H1 (cell line): ENCODE data around the gene CENPP. TPM values are rescaled to one million over a fixed set of nuclear protein-coding genes. Genes with fewer than 3 reads are reported as not detected.

Experiments
- CTCF ChIA-PET: fragments of 300-600 bp; sonication (Branson Sonifier 250); formaldehyde crosslinking; loops from one replicate; lab custom pipeline; 2021; ENCODE audit not compliant: partially characterized antibody; lab: Charles Lee
- POLR2A ChIA-PET: fragments of 300-600 bp; sonication (Branson Sonifier 250); formaldehyde crosslinking; loops from one replicate; lab custom pipeline; 2021; ENCODE audit warnings: inconsistent platforms; ENCODE audit not compliant: partially characterized antibody; lab: Charles Lee
- DNase-seq, 2 experiments: peaks; one replicate each; pipeline versions ENCODE4 v3.0.0 to v3.0.0-alpha.2; 2010 to 2022; ENCODE audit warnings: low spot score in 2 of 2, low read depth in 1 of 2, mixed read lengths in 1 of 2
- FAIRE-seq: peaks from 2 replicates; lab custom pipeline; 2011; peaks lifted over from hg19 to GRCh38; lab: Jason Lieb, UNC
- H2AFZ ChIP-seq: 2 replicates; pipeline ENCODE4 v1.8.1; 2012; ENCODE audit warnings: low read length, inconsistent platforms
- H2AK5ac ChIP-seq: 2 replicates; pipeline ENCODE4 v1.6.1; 2013; ENCODE audit warnings: low read depth, low read length
- H2BK120ac ChIP-seq: replicated peaks from 2 replicates; pipeline ENCODE3; 2013; ENCODE audit warnings: low read depth, low read length, inconsistent platforms
- H2BK12ac ChIP-seq: 2 replicates; pipeline ENCODE4 v1.6.1; 2013; ENCODE audit warnings: low read depth, low read length
- H2BK15ac ChIP-seq: 2 replicates; pipeline ENCODE4 v1.6.1; 2013; ENCODE audit warnings: low read length
- H2BK20ac ChIP-seq: 2 replicates; pipeline ENCODE4 v1.6.1; 2013; ENCODE audit warnings: low read length
- H2BK5ac ChIP-seq: 2 replicates; pipeline ENCODE4 v1.6.1; 2013; ENCODE audit warnings: low read depth, low read length
- H3K14ac ChIP-seq: 2 replicates; pipeline ENCODE4 v1.6.1; 2013; ENCODE audit warnings: inconsistent platforms; ENCODE audit not compliant: insufficient read length
- H3K18ac ChIP-seq: 2 replicates; pipeline ENCODE4 v1.6.1; 2013; ENCODE audit warnings: low read length; ENCODE audit errors: extremely low read depth
- H3K23ac ChIP-seq: 2 replicates; pipeline ENCODE4 v1.6.1; 2013; ENCODE audit warnings: inconsistent platforms; ENCODE audit not compliant: insufficient read length
- H3K23me2 ChIP-seq: 2 replicates; pipeline ENCODE4 v1.6.1; 2013; ENCODE audit warnings: low read depth, low read length
- H3K27ac ChIP-seq: 2 replicates; pipeline ENCODE4 v1.6.1; 2011; ENCODE audit warnings: low read depth, low read length, inconsistent platforms
- H3K27me3 ChIP-seq, 4 experiments: replicated peaks in 1 of 4; 1 replicate in 1 of 4; 2 replicates in 3 of 4; pipeline versions ENCODE4 v1.6.1 to v1.8.1; 2011 to 2013; ENCODE audit warnings: low read length in 3 of 4, mild to moderate bottlenecking in 3 of 4, inconsistent platforms in 2 of 4, mixed read lengths in 2 of 4, moderate library complexity in 1 of 4; ENCODE audit not compliant: control insufficient read depth in 3 of 4, insufficient read depth in 3 of 4; ENCODE audit errors: extremely low read depth in 1 of 4
- H3K36me3 ChIP-seq, 4 experiments: 2 replicates each; pipeline versions ENCODE4 v1.6.1 to v1.8.1; 2011 to 2013; ENCODE audit warnings: mild to moderate bottlenecking in 4 of 4, low read length in 3 of 4, moderate library complexity in 2 of 4, control low read depth in 1 of 4, inconsistent platforms in 1 of 4; ENCODE audit not compliant: insufficient read depth in 4 of 4, control insufficient read depth in 2 of 4
- H3K4ac ChIP-seq: replicated peaks from 2 replicates; pipeline ENCODE3; 2013; ENCODE audit warnings: low read length, low read depth, mixed read lengths, inconsistent platforms; ENCODE audit not compliant: insufficient read length
- H3K4me1 ChIP-seq, 4 experiments: replicated peaks in 1 of 4; 1 replicate in 1 of 4; 2 replicates in 3 of 4; pipeline versions ENCODE4 v1.6.1 to v1.8.1; 2011 to 2013; ENCODE audit warnings: low read length in 3 of 4, inconsistent platforms in 2 of 4, mixed read lengths in 1 of 4; ENCODE audit not compliant: insufficient read depth in 4 of 4, control insufficient read depth in 3 of 4
- H3K4me2 ChIP-seq, 2 experiments: 2 replicates each; pipeline versions ENCODE4 v1.6.1 to v1.8.1; 2011 to 2013; ENCODE audit warnings: low read depth in 2 of 2, low read length in 2 of 2, control low read depth in 1 of 2, inconsistent platforms in 1 of 2, mild to moderate bottlenecking in 1 of 2; ENCODE audit not compliant: insufficient read depth in 1 of 2
- H3K4me3 ChIP-seq, 4 experiments: fragments of 200-600, 300-600 bp in 1 of 4; sonication (generic), shearing (Covaris generic), sonication (Bioruptor Twin) in 1 of 4; 2 replicates each; pipeline versions ENCODE4 v1.5.1 to v1.8.1; 2011 to 2016; ENCODE audit warnings: low read length in 4 of 4, low read depth in 3 of 4, control low read depth in 2 of 4, inconsistent platforms in 2 of 4, mild to moderate bottlenecking in 2 of 4, mixed read lengths in 1 of 4, moderate library complexity in 1 of 4; ENCODE audit not compliant: insufficient read depth in 2 of 4; ENCODE audit errors: extremely low read depth in 1 of 4
- H3K56ac ChIP-seq: replicated peaks from 2 replicates; pipeline ENCODE3; 2013; ENCODE audit warnings: low read depth, mild to moderate bottlenecking, mixed read lengths, low read length, inconsistent platforms; ENCODE audit not compliant: insufficient read length
- H3K79me1 ChIP-seq: 2 replicates; pipeline ENCODE4 v1.6.1; 2013; ENCODE audit warnings: low read depth, low read length, control low read depth
- H3K79me2 ChIP-seq, 2 experiments: 2 replicates each; pipeline versions ENCODE4 v1.6.1 to v1.8.1; 2012 to 2013; ENCODE audit warnings: low read length in 2 of 2, mild to moderate bottlenecking in 2 of 2, inconsistent platforms in 1 of 2; ENCODE audit not compliant: insufficient read depth in 2 of 2, control insufficient read depth in 1 of 2
- H3K9ac ChIP-seq, 4 experiments: replicated peaks in 1 of 4; 1 replicate in 1 of 4; 2 replicates in 3 of 4; pipeline versions ENCODE4 v1.6.1 to v1.8.1; 2011 to 2013; ENCODE audit warnings: low read depth in 3 of 4, low read length in 3 of 4, control low read depth in 2 of 4, mild to moderate bottlenecking in 2 of 4, moderate library complexity in 2 of 4, inconsistent platforms in 1 of 4; ENCODE audit errors: extremely low read depth in 1 of 4
- H3K9me3 ChIP-seq, 2 experiments: 2 replicates each; pipeline versions ENCODE4 v1.6.1 to v1.8.1; 2012 to 2013; ENCODE audit warnings: mild to moderate bottlenecking in 2 of 2, moderate library complexity in 2 of 2, control low read depth in 1 of 2, inconsistent platforms in 1 of 2, low read depth in 1 of 2, low read length in 1 of 2, mixed read lengths in 1 of 2; ENCODE audit not compliant: insufficient read depth in 2 of 2
- H4K20me1 ChIP-seq, 2 experiments: replicated peaks in 1 of 2; 2 replicates each; pipeline versions ENCODE3 to v1.8.1; 2011 to 2013; ENCODE audit warnings: inconsistent platforms in 2 of 2, low read length in 2 of 2, mild to moderate bottlenecking in 1 of 2; ENCODE audit not compliant: insufficient read depth in 2 of 2, control insufficient read depth in 1 of 2
- H4K5ac ChIP-seq: 2 replicates; pipeline ENCODE4 v1.6.1; 2013; ENCODE audit warnings: low read length, low read depth, mixed read lengths, inconsistent platforms; ENCODE audit not compliant: insufficient read length
- H4K8ac ChIP-seq: 2 replicates; pipeline ENCODE4 v1.8.0; 2013; ENCODE audit warnings: mild to moderate bottlenecking, moderate library complexity, low read length, inconsistent platforms; ENCODE audit not compliant: insufficient read depth; ENCODE audit errors: extremely low read depth
- H4K91ac ChIP-seq: replicated peaks from 2 replicates; pipeline ENCODE3; 2013; ENCODE audit warnings: low read length, mixed read lengths, inconsistent platforms; ENCODE audit not compliant: insufficient read length
- KDM1A ChIP-seq: fragments of 200-600, 300-600 bp; sonication (generic); IDR thresholded peaks from 2 replicates; pipeline ENCODE4 v1.7.1; 2016; ENCODE audit warnings: mild to moderate bottlenecking, low read length, borderline replicate concordance
- RAD21 ChIP-seq, 2 experiments: IDR thresholded peaks in 1 of 2; conservative IDR thresholded peaks in 1 of 2; 2 replicates each; pipeline ENCODE4 v1.6.1; 2011; ENCODE audit warnings: low read depth in 2 of 2, low read length in 2 of 2, improper control_type of control experiment in 1 of 2, inconsistent platforms in 1 of 2, mild to moderate bottlenecking in 1 of 2, moderate library complexity in 1 of 2
- TAF7 ChIP-seq: optimal IDR thresholded peaks from 2 replicates; pipeline ENCODE3; 2011; ENCODE audit warnings: low read depth, mild to moderate bottlenecking, inconsistent platforms, low read length, moderate library complexity, borderline replicate concordance
- WGBS, 2 experiments: shearing (Covaris generic) in 1 of 2; methylation state at CpG; one replicate each; pipeline versions ENCODE4 v1.1.6 to v1.1.7; 2013 to 2015; ENCODE audit warnings: low lambda C conversion rate in 2 of 2, mixed read lengths in 2 of 2, inconsistent platforms in 1 of 2, low coverage in 1 of 2, missing lambda C conversion rate in 1 of 2; ENCODE audit not compliant: insufficient replicate concordance in 2 of 2, insufficient coverage in 1 of 2, insufficient read length in 1 of 2; ENCODE audit errors: extremely low coverage in 1 of 2, missing lambda C conversion rate in 1 of 2; 5-methylcytosine and 5-hydroxymethylcytosine counted together
- polyA plus RNA-seq, 7 experiments: library from polyadenylated mRNA; depleted of rRNA in 3 of 7; stranded (reverse) in 5 of 7; unstranded in 2 of 7; fragments of >200 nt in 5 of 7; fragments of 200-250 nt in 2 of 7; gene quantifications; 1 replicate in 5 of 7; 2 replicates in 1 of 7; 4 replicates in 1 of 7; pipeline versions ENCODE4 v1.2.1 to v1.2.3, GENCODE V29; 2011 to 2013; ENCODE audit warnings: missing spikeins in 2 of 7, mixed read lengths in 2 of 7
- total RNA-seq: library from RNA; stranded (reverse); fragmentation: NEBNext Ultra II Directional; extraction: Animal tissue kit (Norgen Biotek cat#: 25700); gene quantifications from 2 replicates; pipeline ENCODE4 v1.2.1, GENCODE V29; 2021

The CENPP gene
- total and polyA plus RNA-seq, 2 of the 8 experiments (the other 6 are each of a cell fraction or from before 2014, with no cell fraction given) = 2.7 to 10.8 TPM

GRCh38 chr9:92663951-92664350, 338.2 kb downstream of the CENPP start:
- ChIA-PET POLR2A (interaction anchor here (0.7 kb wide), 1 partner anchor 9 kb away, joined by 3 read pairs; no protein-coding TSS in a partner anchor), CTCF (interaction anchor here (0.6 to 2.3 kb wide), 6 partner anchors 9 to 127 kb away, joined by 3 to 8 read pairs (median 4); no protein-coding TSS in a partner anchor)
- H2BK120ac ChIP-seq = no peak overlapping the region
- peaks cover 38% of the 10 kb centered on the region for H3K79me1 ChIP-seq
- H2BK20ac ChIP-seq = no peak overlapping the region
- peaks cover 8 to 30% of the 10 kb centered on the region in 2 experiments for H4K20me1 ChIP-seq
- H3K23ac ChIP-seq = no peak overlapping the region
- no peak overlapping the region for H4K91ac ChIP-seq
- H3K56ac ChIP-seq = no peak overlapping the region
- no peak overlapping the region for H2BK12ac ChIP-seq
- H3K4me1 ChIP-seq = peaks cover 0 to 16% (median 10%) of the 10 kb centered on the region in 4 experiments; a peak in 5 of 7 replicates
- FAIRE-seq (no peak), DNase-seq (no peak)
- peak overlapping the region; percentile 71; the same call in 1 of the 2 replicates for H2BK5ac ChIP-seq
- no peaks in the 10 kb centered on the region for H3K27me3 ChIP-seq
- H3K4me2 ChIP-seq = no peak overlapping the region; a peak in 1 of 4 replicates
- no peak for TF ChIP-seq RAD21 (IDR thresholded peaks at IDR 0.05 in 1 of 2, conservative IDR thresholded peaks at IDR 0.05 in 1 of 2; ENCODE audit: low read depth in 2 of 2, low read length in 2 of 2)
- TF ChIP-seq KDM1A = no peak
- no peak for TF ChIP-seq TAF7
- no peaks in the 10 kb centered on the region; a peak in 1 of 8 replicates for H3K36me3 ChIP-seq
- no peak overlapping the region for H3K14ac ChIP-seq
- H3K18ac ChIP-seq = no peak overlapping the region
- H3K4ac ChIP-seq = no peak overlapping the region
- WGBS, 2 experiments = 85% methylated on average over 10 of the region's 10 CpGs; no CpG with 5 or more reads in 1 of the 2 experiments
- no peak overlapping the region for H3K4me3 ChIP-seq
- H2BK15ac ChIP-seq = no peak overlapping the region
- peak overlapping the region; percentile 60; the same call in 1 of the 2 replicates for H4K8ac ChIP-seq
- no peaks in the 10 kb centered on the region for H3K23me2 ChIP-seq
- no peak overlapping the region for H2AFZ ChIP-seq
- no peak overlapping the region for H3K27ac ChIP-seq
- no peak overlapping the region for H3K9ac ChIP-seq
- H2AK5ac ChIP-seq = no peak overlapping the region
- peaks cover 0 to 82% of the 10 kb centered on the region in 2 experiments; a peak in 3 of 4 replicates for H3K79me2 ChIP-seq
- H3K9me3 ChIP-seq = no peaks in the 10 kb centered on the region
- no peak overlapping the region for H4K5ac ChIP-seq
